Activated effector memory CD4-positive, alpha-beta T cell treated with anti-CD3 and anti-CD28 coated beads, Interleukin-2, amount 50 U/mL, for 16 hours (primary cell): ENCODE data around the gene OSBPL3.
"Not testable (repeated sequence)": the region's sequence is repeated elsewhere in the genome, so short reads cannot be mapped to it uniquely, and the experiment has no call there.

Experiments used
- DNase-seq: peaks from one replicate; pipeline ENCODE4 v3.0.0-alpha.2; 2020

Gene OSBPL3

DNA sequence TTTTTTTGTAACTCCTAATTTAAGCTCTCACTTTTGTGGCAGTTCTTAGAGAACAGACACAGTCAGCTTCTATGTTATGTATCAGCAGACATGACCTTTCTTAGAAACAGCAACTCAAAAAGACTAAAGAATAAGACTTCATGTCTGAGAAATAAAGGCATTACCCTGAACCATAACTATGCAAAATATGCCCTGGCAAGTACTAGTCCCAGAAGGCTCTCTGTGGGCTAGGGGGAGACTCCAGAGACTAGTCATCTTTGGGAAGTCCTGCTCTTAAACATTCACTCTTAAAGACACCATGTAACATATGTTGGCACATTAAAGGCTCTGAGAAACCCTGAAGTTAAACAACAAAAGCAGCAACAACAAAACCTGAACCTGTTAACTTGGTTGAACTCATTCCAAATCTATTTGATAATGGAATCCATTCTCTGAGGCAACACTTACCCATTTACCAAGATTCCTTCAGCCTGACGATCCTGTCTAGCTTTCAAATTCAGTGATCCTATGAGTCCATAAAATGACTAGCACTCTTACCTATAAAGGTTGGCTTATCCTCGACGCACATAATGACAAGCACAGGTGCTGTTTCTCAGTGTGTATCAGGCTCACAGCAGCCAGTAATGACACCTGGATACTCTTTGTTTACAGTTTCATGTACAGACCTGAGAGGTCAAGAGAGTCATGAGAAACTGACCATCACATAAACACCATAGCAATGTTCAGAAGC, 62.3 kb downstream of the OSBPL3 start:
- no peak for DNase-seq

DNA sequence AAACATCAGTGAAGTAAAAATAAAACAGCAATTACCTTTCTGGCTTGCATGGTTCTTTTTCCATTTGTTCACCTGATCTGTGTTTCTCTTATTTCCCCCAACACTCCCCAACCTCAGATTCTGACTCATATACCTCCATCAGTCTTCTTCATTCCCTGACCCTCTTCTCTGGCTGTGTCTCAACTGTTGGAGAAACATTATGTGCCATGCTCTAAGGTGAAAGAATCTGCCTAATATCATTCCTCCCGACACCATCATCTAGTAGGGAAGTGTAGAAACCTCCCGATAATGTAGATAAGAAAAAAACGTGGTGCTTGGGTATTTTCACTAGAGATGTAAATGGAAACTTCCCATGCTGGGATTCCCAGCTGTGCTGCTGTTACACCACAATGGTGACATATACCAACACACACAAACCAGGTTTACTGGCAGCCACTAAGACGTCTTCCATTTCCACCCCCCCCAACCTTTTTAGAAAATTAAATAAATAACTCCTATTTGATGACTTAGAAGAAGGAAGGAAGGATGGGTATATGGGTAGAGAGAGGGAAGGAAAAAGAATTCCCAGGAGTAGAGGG, 63.4 kb downstream of the OSBPL3 start:
- DNase-seq, result no peak

- no peak for DNase-seq
Measured at GRCh38 chr7:24914465-24914859, 65.5 kb downstream of the OSBPL3 start.

- DNase-seq, result no peak
Measured at GRCh38 chr7:24913801-24914464, 66.0 kb downstream of the OSBPL3 start.

DNA sequence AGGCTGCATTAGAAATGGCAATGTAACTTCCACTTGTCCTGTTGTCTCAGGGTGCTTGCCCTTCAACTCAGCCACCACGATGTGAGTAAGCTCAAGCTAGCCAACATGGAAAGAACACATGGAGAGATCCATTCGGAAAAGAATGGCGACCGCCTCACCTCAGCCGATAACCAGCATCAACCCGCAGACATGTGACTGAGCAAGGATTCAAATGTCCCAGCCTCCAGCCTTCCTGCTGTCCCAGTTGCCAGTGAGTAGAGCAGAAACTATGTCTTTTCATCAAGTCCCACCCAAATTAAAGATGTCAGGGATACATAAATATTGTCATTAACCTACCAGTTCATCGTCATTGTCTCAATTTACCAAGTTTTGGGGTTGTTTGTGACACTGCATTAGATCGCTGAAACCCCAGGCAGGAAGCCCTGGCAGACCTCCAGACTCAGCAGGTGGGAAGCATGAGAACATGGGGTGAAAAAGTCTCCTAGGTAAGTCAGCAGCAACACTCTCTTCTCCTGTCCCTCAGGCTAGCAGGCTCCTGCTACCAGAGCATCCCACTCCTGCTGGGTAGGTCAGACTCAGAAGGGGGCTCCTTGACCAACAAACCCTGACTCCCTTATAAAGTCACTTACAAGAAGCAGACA, 67.0 kb downstream of the OSBPL3 start:
- no peak for DNase-seq

DNA sequence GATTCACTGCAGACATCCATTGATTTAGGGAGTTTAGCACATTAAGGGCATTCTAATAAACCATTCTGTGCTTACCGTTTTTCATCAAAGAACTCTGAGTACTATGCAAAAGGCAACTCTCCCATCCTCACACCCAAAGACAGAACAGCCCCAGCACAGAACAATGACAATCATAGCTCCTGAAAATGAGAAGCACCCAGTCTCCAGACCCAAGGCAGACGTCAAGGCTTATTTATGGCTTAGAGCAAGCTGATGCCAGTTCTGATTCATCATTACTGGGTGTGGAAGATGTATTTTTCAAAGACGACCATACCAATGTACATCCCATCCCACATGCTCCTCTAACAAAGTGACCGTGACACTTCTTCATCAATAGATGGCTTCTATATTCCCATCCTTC, 67.6 kb downstream of the OSBPL3 start:
- DNase-seq, result no peak

DNA sequence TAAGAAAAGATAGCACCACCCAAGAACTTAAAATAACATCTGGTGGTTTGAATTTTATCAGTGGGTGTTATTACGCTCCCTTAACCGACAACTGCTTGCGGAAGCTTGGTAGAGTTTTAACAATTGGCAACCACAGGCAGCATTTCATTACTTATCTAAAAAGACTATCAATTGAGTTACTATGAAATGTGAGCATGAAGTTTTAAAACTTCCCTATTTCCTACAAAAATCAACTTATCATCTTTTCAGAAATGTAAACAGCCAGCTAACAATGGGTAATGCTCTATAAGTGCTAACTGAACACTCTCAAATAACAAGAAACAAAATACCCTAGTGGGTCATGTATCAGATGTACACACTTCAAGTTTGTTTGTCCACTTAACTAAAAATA, 68.8 kb downstream of the OSBPL3 start:
- DNase-seq, result no peak

- DNase-seq, result no peak
Measured at GRCh38 chr7:24910551-24911212, 69.3 kb downstream of the OSBPL3 start.

DNA sequence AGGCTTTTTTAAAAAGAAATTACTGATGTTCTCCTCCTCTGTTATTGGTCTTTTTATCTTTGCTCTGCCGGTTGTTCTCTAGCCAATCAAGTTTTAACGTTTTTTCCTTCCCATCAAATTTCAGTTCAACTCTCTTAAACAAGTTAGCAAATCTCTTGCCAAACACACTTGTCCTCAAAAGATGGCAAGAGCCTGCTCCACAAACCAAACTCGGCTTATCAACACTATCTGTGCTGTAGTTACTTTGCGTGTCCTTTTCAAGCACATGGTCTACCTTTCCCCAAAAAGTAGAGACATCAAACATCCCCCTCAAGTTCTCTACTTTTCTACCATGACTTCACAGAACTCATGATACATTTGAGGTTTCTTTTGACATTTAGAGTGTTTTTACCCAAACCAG, 71.3 kb downstream of the OSBPL3 start:
- no peak for DNase-seq

GRCh38 chr7:24908166-24908565, 71.8 kb downstream of the OSBPL3 start:
- no peak for DNase-seq

DNA sequence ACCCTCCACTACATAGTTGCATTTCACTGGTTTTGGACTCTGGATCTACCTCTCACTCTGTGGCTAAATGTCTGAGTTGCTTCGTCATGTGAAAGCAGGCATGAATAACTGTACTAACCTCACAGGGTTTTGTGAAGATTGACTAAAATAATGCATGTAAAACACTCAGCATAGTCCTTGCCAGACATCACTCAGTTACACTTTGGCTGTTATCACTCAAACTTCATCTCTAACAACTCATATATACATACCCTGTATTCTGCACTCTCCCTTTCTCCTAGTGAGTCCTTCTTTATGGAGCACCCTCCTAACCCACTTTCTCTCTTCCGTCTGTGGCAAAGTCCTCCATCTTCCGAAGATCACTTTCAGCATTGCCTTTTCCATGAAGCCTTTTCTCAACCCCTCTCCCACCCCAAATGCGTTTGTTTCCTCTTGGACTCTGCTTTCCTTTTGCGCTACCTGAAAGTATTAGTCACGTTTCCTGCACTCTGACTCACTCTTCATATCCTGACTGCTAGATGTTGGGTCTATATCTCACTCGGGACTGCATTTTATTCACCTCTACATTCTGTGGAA, 72.6 kb downstream of the OSBPL3 start:
- peak; percentile 70 for DNase-seq

DNA sequence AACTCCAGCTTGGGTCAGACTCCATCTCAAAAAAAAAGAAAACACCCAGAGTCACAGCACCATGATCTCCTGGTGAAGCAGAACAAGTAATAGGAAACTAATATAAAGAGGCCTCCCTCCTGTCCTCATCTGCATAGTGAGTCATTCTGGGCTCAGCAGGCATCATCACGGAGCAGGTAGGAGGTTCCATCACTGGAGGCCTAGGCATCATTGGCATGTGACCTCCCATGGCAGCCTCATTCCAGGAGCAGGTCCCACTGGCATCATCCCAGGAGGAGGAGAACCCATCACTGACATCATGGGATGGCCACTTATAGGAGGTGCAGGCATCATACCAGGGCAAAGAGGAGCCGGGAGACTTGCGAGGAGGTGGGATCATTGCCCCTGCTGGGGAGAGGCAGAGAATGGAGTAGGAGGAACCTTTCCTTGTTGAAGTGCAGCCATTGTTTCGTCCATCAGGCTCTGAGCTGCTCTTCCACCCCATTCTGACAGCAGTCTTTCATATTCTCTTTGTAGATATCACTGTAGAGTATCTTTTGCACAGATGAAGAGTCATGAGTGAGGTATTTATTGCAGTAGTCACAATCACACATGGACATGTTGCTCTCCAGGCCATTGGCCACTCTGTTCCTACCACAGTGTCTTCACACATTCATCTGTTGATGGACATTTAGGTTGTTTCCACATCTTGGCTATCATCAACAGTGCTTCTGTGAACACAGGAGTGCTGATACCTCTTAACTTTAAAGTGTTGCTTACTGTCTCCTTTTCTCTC, 73.8 kb downstream of the OSBPL3 start:
- DNase-seq, result peak; percentile 71

- not testable (repeated sequence) for DNase-seq
Measured at GRCh38 chr7:24903992-24904391, 76.0 kb downstream of the OSBPL3 start.

- no peak for DNase-seq
Measured at GRCh38 chr7:24903559-24903958, 76.4 kb downstream of the OSBPL3 start.

GRCh38 chr7:24902931-24903330, 77.0 kb downstream of the OSBPL3 start:
- DNase-seq, result no peak

GRCh38 chr7:24902276-24902675, 77.7 kb downstream of the OSBPL3 start:
- DNase-seq, result no peak

DNA sequence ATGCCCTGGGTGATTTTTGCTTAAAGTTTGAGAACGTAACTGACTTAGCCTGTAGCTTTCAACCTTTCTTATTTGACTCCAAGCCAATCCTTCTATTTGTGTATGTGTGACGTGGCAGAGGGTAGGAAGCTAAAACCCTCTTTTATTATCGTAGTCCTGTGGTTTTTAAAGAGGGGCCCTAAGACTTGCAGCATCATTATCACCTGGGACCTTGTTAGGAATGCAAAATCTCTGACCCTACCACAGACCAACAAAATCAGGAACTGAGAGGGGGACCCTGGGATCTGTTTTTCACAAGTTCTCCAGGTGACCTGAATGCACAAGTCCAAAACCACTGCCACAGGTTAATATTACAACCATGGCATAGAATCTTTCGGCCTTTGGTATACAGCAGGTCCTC, 80.1 kb downstream of the OSBPL3 start:
- DNase-seq, result no peak

DNA sequence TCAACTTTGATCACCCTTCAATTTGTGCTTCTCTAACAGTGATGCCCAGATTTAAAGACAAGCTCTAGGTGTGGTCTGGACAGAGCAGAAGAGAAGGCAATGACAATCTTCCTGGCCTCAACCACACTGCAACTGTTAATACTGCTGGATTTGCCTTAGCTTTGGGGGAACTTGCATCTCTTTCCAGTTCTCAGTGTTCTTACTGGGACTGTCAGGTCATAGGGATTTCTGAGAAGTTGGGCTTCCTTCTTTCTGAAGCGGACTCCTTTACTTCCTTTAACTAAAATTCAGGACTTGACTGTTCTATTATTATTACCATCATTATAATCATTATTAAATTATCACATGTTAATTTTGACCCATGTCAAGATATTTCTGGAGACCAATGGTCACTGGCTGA, 80.8 kb downstream of the OSBPL3 start:
- DNase-seq, result no peak

GRCh38 chr7:24898691-24899090, 81.3 kb downstream of the OSBPL3 start:
- DNase-seq, result no peak

GRCh38 chr7:24896031-24896501, 83.9 kb downstream of the OSBPL3 start:
- no peak for DNase-seq

- DNase-seq, result no peak
Measured at GRCh38 chr7:24894429-24895221, 85.4 kb downstream of the OSBPL3 start.
